Activated naive CD4-positive, alpha-beta T cell treated with anti-CD3 and anti-CD28 coated beads, Interleukin-2, amount 50 U/mL, for 16 hours (primary cell): Measurements from ENCODE around the gene GCAT.

Experiments used
- DNase-seq: peaks from one replicate; pipeline ENCODE4 v3.0.0-alpha.2; 2020

Gene GCAT

DNA sequence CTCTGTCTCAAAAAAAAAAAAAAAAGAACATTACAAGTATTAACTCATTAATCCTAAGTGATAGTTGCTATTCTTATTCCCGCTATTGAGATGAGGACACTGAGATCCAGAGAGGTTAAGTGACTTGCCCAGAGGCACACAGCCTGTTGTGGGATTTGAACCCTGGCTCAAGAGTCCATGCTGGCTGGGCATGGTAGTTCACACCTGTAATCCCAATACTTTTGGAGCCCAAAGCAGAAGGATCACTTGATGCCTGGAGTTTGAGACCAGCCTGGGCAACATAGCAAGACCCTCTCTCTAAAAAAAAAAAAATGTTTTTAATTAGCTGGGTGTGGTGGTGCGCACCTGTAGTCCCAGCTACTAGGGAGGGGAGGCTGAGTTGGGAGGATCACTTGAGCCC lies 4.1 kb downstream of the GCAT start:
- no peak for DNase-seq

DNA sequence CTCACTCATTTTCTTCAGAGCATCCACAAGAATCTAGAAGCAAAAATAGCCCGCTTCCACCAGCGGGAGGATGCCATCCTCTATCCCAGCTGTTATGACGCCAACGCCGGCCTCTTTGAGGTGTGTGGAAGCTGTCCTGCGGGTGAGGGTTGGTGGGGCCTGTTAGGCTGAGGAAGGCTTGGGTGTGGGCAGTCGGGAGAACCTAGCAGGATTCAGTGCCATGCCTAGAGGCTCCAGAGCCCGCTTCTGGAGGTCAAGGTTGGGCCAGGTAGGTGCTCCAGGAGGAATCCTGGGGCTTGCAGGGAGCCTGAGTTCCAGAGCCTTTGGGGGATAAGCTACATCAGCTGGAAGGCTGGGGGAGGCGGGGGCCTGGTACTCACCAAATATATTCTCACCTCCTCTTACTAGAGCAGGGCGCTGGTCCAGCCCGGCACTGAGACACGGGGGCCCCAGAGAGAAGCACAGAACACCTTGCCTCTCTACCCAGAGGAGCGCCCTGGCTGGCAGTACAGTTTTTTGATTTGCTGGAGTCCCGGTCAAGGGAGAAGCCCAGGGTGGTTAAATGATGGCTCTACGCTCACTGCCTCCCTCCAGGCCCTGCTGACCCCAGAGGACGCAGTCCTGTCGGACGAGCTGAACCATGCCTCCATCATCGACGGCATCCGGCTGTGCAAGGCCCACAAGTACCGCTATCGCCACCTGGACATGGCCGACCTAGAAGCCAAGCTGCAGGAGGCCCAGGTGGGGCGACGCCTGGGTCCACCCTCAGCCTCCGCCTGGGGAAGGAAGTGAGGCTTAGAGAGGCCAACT lies 5.3 kb downstream of the GCAT start:
- DNase-seq, result no peak

DNA sequence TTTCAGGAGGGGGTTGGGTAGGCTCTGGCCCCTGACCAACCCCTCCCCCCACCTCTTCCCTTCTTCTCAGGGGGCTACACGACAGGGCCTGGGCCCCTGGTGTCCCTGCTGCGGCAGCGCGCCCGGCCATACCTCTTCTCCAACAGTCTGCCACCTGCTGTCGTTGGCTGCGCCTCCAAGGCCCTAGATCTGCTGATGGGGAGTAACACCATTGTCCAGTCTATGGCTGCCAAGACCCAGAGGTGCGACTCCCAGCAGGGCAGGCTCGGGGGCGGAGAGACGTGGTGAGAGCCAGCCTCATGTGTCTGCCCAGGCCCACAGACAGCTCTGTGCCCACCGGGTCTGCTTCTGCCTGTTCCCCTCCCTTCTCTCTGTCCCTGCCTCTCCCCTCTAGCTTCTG lies 7.9 kb downstream of the GCAT start:
- DNase-seq, result no peak

DNA sequence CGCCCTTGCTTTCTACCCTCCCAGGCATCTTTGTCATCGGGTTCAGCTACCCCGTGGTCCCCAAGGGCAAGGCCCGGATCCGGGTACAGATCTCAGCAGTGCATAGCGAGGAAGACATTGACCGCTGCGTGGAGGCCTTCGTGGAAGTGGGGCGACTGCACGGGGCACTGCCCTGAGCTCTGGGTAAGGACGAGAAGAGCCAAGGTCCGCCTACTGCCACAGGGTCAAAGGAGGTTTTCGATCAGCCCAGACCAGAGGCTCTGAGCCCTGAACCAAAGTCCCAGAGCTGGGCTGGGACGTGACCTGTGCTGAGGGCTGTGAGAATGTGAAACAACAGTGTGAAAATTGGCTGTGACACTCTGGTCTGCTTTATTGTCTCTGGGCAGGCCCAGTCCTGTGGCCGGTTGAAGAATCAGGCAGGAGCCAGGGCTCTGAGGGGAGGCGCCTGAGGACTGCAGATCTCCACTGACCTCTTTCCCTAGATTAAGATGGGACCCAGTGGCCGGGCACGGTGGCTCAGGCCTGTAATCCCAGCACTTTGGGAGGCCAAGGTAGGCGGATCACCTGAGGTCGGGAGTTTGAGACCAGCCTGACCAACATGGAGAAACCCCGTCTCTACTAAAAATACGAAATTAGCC lies 8.9 kb downstream of the GCAT start:
- DNase-seq, result no peak

DNA sequence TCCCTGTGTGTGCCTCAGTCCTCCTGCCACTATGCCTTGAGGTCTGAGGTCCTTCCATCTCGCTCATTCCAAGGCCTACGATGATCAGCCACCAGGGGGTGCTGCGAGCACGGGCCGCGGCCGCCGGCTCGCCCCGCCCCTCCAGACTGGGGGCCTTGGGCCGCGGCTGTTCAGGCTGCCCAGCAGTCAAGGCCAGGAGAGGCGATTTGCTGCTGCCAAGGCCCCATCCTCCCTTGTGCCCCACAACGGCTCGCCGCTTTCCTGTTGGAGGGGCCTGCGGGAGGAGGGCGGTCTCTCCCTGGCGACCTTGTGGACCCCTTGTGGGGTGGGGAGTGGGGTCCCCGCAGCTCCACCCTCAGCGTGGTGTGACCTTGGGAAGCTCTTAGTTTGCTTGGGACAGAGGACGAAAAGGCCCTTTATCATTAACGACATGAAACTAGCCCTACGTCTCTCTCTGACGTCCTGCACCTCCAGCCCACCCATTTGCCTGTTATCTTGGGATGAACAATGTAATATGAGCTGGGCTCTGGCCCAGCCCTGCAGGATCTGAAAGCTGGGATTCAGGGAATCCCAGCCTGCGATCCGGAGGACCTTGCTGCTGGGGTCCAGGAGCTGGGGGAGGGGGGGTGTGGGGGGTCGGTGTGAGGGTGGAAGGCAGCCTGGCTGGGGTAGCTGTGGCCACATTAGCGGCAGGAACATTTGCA lies 10.1 kb downstream of the GCAT start:
- DNase-seq, result peak; percentile 83

DNA sequence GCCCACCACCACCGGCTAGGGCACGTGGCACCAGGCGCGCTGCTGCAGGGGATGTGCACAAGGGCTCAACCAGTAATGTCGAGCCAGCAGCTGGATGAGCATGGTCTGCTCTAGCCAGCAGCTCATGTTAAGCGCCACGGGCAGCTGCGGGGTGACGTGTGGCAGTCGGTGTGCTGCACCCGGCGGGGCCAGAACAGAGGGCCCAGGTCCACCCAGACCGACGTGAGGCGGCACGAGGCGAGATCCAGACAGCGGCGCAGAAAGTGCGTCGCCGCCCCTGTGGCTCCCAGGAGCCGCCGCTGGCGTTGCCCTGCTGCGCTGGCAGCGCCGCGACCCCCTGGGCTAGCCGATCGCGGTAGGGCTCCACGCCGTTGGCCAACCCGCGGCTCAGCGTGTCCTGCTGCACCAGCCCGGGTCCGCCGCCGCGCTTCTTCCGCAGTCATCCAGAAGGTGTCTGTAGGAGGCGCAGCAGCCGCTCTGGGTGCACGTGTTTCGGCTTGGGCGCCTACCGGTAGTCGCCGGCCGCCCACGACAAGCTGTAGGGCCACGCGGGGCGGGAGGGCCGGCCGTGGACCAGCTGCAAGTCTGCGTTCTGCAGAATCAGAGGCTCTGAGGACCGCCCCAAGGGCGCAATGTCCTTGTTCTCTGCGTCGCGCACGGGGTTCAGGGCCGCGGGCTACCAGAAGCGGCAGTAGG lies 10.8 kb downstream of the GCAT start:
- peak; percentile 70 for DNase-seq

DNA sequence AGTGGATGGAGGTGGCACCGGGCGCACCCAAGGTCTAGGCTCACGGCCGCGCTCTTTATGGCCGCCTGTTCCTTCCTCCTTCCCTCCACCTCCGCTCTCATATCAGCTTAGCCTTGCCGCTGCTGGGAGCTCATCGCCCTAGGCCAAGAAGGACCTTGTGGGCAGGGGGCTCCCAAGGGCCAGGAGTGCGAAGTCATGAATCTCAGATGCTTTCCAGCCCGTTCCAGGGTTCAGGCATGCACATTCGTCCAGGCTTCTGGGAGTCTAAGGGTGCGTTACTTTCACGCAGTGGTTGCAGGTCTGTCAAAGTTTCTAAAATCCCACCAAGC lies 11.3 kb downstream of the GCAT start:
- DNase-seq, result no peak

DNA sequence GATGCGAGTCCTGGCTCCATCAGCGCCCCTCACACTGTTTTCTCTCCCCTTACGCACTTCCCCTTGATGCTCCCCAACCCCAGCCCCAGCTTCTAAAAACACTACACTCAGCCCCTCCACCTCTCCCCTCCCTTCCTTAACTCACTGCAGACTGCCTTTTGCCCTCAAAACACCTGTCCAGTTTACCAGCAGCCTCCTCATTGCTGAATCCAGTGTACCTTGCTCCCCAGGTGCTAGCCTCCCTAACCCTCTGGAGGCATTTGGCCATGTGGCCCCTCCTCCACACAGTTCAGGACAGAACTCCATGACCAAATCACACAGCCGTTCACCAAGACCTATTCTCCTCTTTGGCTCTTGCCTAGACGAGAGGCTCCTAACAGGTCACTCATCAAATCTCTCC lies 12.6 kb downstream of the GCAT start:
- no peak for DNase-seq

DNA sequence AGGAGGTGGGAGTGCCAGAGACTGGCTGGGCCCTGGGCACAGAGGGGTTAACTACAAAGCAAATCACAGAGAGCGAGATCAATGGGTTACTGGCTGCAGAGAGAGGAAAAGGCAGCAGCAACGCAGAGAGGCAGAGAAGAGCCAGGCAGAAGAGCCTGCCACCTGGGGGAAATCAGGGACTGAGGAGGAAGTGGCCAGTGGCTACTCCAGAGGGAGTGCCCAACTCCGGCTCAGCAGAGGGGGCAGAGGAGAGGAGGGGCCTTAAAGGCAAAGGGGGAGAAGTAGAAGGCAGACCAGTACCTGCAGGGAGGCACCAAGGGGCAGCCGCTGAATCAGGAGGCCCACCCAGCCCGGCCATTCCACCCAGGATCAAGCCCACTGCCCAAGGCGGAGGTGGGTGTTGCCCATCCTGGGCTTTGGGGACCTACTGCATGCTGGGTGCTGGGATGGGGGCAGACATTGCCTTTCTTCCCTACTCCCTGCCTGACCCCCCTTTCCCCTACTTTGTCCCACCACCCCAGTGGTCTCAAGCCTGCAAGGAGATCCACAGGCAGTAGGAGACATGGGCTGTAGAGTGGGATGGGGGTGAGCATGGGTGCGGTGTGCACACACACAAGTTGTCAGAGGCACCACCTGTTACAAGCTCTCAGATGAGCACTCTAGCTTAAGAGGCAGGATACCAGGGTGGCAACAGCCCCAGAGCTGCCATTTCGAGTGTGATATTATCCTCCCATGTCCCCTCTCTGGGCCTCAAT lies 14.5 kb downstream of the GCAT start:
- DNase-seq, result no peak

DNA sequence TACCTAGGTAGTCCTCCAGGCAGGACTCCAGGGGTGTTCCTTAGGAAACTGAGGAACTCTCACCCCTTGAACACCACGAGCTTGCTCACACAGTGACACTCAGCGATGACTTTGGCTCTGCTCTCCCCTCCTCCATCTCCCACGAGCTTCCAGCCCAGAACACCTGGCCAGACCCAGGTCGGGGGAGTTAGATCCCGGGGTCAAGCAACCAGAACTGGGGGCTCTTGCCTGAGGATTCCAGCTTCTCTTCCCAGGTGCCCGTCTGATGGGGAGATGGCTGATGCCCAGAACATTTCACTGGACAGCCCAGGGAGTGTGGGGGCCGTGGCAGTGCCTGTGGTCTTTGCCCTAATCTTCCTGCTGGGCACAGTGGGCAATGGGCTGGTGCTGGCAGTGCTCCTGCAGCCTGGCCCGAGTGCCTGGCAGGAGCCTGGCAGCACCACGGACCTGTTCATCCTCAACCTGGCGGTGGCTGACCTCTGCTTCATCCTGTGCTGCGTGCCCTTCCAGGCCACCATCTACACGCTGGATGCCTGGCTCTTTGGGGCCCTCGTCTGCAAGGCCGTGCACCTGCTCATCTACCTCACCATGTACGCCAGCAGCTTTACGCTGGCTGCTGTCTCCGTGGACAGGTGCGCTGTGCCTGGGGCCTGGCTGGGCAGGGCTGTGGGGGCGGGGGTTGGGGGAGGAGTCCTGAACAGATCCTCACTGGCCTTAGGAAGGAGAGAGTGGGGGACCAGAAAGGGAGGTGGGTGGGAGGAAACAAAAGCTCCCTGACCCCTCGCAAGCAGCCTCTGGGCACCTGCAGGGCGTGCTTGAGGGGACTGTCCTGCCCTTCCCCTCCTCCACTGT lies 15.6 kb downstream of the GCAT start, which contains the start of gene GALR3:
Gene GALR3, plus strand, starts transcription at position 249 of the 852 bp plus-strand sequence. Its CDS starts 25 bp downstream, at position 274.
- no peak for DNase-seq

DNA sequence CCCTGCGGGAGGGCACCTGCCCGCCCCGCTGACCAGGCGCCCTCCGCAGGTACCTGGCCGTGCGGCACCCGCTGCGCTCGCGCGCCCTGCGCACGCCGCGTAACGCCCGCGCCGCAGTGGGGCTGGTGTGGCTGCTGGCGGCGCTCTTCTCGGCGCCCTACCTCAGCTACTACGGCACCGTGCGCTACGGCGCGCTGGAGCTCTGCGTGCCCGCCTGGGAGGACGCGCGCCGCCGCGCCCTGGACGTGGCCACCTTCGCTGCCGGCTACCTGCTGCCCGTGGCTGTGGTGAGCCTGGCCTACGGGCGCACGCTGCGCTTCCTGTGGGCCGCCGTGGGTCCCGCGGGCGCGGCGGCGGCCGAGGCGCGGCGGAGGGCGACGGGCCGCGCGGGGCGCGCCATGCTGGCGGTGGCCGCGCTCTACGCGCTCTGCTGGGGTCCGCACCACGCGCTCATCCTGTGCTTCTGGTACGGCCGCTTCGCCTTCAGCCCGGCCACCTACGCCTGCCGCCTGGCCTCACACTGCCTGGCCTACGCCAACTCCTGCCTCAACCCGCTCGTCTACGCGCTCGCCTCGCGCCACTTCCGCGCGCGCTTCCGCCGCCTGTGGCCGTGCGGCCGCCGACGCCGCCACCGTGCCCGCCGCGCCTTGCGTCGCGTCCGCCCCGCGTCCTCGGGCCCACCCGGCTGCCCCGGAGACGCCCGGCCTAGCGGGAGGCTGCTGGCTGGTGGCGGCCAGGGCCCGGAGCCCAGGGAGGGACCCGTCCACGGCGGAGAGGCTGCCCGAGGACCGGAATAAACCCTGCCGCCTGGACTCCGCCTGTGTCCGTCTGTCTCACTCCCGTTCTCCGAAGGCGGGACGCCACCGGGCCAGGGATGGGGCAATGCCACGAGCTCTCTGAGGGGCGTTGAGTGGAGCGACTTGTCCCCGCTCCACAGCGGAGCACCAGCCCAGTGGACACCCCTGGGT lies 17.2 kb downstream of the GCAT start:
- no peak for DNase-seq

DNA sequence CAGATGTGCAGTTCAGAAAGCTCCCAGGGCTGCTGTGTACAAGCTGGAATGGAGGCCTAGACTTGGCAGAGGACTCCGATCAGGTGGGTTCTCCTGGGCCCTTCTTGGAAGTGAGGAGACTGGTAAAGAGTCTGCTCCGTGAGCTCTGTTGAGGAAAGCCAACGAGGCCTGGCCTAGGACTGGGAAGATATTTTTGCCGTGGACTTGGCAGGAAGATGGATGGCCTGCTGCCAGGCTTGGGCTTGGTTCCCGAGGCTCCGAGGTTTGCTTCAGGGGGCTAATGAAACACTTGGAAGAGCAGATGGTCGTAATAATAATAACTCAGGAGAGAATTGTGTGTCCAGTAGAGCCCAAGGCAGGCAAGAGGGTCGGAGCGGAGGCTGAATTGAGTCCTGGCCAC lies 19.3 kb downstream of the GCAT start:
- DNase-seq, result no peak

DNA sequence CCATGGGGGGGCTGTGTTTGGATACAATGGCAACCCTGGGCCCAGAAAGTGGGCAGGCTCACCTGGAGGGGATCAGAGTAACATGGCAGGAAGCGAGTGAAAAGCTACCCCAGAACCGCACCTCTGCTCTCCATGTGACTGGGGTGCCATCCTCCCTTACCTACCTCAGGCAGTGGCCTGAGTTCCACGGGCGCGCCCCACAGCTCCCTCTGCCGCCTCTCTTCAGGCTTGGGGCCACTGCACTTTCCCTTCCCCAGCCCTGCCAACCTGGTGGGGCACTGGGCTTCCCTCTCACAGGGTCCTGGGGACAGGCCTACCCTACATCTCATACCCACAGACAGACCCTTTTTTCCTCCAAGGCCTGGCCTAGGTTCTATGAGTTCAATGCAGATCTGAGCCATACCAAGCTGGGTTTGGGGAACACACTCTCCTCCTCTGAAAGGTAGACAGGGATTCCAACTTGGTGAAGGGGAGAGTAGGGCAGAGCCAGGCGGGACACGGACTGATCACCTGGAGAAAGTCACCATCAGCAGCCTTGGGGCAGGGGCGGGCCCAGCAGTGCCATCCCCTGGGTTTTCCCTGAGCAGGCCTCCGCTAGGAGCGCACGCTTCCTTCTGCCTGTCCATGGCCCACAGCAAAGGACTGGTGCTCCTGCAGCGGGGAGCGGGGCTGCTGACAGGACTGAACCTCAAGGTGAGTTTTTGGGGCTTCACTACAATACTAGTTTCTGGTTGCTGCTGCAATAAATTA lies 22.5 kb downstream of the GCAT start:
- DNase-seq, result no peak

DNA sequence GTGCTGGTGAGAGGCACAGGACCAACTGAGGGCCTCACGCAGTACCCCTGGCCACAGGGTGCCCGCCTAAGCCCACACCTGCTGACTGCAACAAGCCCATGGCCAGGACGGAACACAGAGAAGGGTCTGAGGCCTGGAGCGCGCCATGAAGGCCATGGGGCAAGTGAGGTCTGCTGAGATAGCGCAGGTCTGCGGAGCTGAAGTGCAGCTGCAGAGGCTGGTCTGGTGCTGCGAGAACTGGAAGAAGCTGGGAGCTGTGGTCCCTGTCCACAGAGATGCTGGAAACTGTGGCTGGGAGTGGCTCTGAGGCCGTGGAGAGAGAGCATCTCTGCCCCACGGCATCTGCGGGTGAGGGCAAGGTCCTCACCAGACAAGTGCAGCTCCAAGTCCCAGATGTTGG lies 23.7 kb downstream of the GCAT start:
- no peak for DNase-seq

DNA sequence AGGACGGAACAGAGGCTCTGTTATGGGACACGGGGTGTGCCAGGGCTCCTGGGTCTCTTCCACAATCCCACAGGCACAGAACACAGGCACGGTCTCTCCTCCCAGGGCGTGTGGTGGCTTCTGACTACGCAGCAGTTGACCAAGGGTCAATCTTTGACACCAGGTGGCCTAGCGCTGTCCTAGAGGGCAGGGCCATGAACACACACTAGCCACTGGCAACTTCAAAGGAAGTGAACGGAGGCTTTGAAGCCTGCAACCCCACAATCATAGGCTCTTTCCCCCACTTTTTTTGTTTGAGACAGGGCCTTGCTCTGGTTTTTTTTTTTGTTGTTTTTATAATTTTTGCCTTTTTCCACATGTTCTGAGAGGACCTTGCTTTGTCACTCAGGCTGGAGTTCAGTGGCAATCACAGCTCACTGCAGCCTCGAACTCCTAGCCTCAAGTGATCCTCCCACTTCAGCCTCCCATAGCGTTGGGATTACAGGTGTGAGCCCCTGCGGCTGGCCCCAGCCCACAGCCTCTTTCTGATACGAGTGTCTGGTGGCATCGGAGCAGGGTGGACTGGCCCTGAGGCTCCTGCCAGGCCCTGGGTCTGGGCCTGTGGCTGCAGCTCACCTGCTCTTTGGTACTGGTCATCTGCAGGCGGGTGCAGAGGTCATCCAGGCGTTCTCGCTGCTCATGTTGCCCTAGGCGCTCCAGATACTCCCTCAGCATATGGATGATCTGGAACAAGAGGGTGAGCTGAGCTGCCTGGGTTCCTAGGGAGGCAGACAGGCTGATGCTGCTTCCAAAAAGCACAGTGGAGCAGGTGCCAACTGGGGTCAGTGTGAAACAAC lies 24.5 kb downstream of the GCAT start:
- no peak for DNase-seq

DNA sequence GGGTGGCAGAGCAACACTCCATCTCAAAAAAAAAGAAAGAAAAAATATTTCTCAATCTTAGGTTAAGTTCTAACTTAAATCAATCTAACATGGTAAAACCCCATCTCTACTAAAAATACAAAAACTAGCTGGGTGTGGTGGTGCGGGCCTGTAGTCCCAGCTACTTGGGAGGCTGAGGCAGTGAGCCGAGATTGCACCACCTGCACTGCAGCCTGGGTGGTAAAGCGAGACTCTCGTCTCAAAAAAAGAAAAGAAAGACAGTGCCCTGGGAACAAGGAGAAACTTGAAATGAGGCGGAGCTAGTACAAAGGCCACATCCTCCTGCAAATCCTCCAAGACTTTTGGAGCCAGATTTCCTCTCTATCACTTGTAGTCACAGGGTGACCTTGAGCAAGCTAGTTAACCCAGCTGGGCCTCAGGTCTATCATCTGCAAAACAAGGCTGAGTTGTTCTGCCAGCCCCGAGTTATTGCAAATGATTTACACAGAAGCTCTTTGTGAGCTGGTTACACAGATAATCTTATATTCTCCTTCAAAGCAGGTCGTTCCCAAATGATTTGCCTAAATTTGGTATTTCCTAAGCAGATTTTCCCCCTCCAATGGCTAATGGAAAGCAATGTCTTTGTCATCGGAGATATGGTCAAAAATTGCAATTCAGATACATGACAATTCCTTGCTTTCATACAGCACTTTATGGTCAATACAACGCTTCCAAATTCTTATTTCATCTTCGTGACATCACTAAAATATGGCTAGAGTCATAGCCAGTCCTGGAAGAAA lies 34.5 kb downstream of the GCAT start:
- no peak for DNase-seq

DNA sequence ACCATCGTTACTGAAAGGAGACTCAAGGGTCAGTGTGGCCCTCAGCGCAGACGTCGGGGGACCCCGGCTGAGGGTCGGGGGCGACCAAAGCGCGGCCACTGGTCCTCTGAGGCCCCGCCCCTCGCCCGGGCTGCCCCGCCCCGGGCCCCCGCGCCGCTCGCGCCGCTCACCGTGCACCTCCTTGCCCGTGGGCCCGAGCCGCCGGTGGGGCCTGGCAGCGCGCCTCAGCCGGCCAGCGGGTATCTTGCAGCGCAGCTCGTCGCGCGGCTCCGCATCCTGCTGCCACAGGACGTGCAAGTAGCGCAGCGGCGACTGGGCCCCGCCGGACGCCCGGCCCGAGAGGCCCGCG lies 36.0 kb downstream of the GCAT start:
- peak; percentile 59 for DNase-seq

DNA sequence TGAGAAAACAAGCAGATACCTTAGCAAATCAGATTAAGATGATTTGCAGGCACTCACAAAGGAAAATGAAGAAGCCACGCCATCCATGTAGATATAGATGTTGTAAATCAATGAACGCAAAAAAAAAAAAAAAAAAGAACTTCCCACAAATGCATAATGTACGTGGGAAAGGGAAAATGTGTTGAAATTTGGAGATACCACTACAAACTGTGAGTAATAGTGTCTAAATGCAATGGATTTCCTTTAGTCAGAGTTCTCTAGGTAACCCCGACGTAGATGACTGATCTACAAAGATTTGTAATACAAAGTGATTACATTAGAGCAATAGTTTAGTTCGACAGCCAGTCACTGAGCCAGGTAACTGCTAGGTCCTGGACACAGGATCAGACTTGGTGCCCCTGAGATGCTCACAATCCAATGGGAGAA lies 37.2 kb downstream of the GCAT start:
- no peak for DNase-seq
